ENCODE measurements around the gene TANK.
"Not testable (repeated sequence)": the region's sequence is repeated elsewhere in the genome, so short reads cannot be mapped to it uniquely, and the experiment has no call there.

The TANK gene

GRCh38 chr2:161273038-161273760 is 113.0 kb downstream of the TANK start:
- DNase-seq (ENCODE audit: low spot score) = peak; percentile 7

GRCh38 chr2:161278564-161279229 is 118.5 kb downstream of the TANK start:
- not testable (repeated sequence) for DNase-seq (ENCODE audit: low spot score)

DNA sequence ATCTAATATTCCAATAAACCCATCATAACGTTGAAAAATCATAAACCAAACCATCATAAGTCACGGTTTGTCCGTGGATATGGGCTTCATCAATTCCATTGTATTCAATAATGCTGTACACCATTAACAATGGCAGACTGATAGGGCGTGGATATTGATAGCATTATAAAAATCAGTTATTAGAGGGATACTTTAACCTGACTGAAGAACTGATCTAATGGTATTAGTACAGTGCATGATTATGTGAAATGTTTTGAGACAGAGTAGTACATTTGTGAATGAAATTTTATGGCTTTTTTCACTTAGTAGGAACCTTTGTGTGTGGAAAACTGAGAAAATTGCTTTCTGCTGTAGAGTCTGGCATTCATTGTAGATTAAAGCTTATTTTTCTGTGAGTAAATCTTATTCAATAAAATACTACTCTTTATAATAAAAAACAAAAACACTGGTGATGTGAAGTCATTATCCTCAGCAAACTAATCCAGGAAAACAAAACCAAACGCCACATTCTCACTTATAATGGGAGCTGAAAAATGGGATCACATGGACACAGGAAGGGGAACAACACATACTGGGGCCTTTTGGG is 119.1 kb downstream of the TANK start:
- not testable (repeated sequence) for DNase-seq (ENCODE audit: low spot score)

- not testable (repeated sequence) for DNase-seq (ENCODE audit: low spot score)
Observed at GRCh38 chr2:161280906-161281323, 120.7 kb downstream of the TANK start.

- DNase-seq (ENCODE audit: low spot score) = not testable (repeated sequence)
Observed at GRCh38 chr2:161281615-161282310, 121.5 kb downstream of the TANK start.

GRCh38 chr2:161282311-161282644 is 122.0 kb downstream of the TANK start:
- DNase-seq (ENCODE audit: low spot score) = not testable (repeated sequence)

DNA sequence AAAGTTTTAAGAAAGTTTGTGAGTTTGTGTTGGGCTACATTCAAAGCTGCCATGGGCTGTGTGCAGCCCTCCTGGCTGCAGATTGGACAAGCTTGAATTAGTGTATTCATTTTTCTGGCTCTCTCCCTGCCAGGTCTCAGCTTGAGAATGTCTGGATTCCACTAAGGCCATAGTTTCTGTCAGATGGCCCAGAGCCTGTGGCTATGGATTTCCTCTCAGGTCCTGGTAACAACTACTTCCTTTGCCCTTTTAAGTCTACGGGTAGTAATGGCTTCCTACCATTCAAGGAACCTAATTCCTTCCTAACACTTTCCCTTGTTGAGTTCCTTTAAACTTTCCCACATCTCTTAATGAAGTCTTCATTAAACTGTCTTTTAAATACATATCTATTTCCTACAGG is 123.7 kb downstream of the TANK start:
- no peak for DNase-seq (ENCODE audit: low spot score)
